Gastrocnemius medialis (tissue), 4 donors: ENCODE measurements around the gene PLB1. TPM values are rescaled to one million over a fixed set of nuclear protein-coding genes. Genes with fewer than 3 reads are reported as not detected.

Source experiments
- ATAC-seq, 2 donors: fragments of 150-250 bp; one replicate each; pipeline ENCODE4 v1.9.1; 2016
- DNase-seq, 2 donors: peaks; one replicate each; pipeline ENCODE4 v3.0.0-alpha.2; 2019
- H3K27ac ChIP-seq, 4 donors: fragments of 200-600 bp; sonication (generic); 1 replicate in 1 of 4; 2 replicates in 3 of 4; pipeline ENCODE4 v1.5.1; 2016 to 2018; ENCODE audit warnings: mild to moderate bottlenecking in 2 of 4, moderate library complexity in 1 of 4
- H3K27me3 ChIP-seq, 3 donors: fragments of 200-600 bp; sonication (generic) in 2 of 3; 1 replicate in 1 of 3; 2 replicates in 2 of 3; pipeline versions ENCODE4 v1.5.1 to v1.6.0; 2016 to 2019; ENCODE audit warnings: mild to moderate bottlenecking in 1 of 3, moderate library complexity in 1 of 3
- H3K36me3 ChIP-seq, 2 donors: fragments of 200-600 bp; sonication (generic) in 1 of 2; one replicate each; pipeline ENCODE4 v1.5.1; 2017 to 2018
- H3K4me1 ChIP-seq, 2 donors: fragments of 200-600 bp; sonication (generic) in 1 of 2; one replicate each; pipeline ENCODE4 v1.5.1; 2016 to 2017; ENCODE audit warnings: mild to moderate bottlenecking in 2 of 2
- H3K4me3 ChIP-seq, 4 donors: fragments of 200-600 bp; sonication (generic) in 3 of 4; 1 replicate in 1 of 4; 2 replicates in 3 of 4; pipeline ENCODE4 v1.5.1; 2016 to 2019; ENCODE audit warnings: mild to moderate bottlenecking in 2 of 4
- H3K9me3 ChIP-seq, 3 donors: fragments of 200-600 bp; sonication (generic) in 2 of 3; 1 replicate in 1 of 3; 2 replicates in 2 of 3; pipeline ENCODE4 v1.5.1; 2016 to 2019
- POLR2A ChIP-seq, 2 donors: fragments of 450-650 bp; IDR thresholded peaks; one replicate each; pipeline ENCODE4 v1.6.1; 2017; ENCODE audit warnings: antibody characterized with exemption in 2 of 2, mild to moderate bottlenecking in 2 of 2, moderate library complexity in 2 of 2
- in situ Hi-C, 4 donors: fragments of 200-750 bp; cut with MboI; loops; one replicate each; pipeline versions ENCODE4 v1.15.0 to v1.8.0; 2017; ENCODE audit warnings: low sequenced_read_pairs in 4 of 4
- intact Hi-C: fragments of 100-400 bp; cut with DNase I; formaldehyde crosslinking; loops from one replicate; pipeline ENCODE4 v1.15.1; 2023; ENCODE audit warnings: low total_unique reads
- total RNA-seq, 4 donors: library from RNA; depleted of rRNA; stranded (reverse); fragments of >200 nt; gene quantifications; one replicate each; pipeline versions ENCODE4 v1.1.0 to v1.2.3, GENCODE V29; 2016
- TF ChIP-seq, protein P1 (sequence below), 5 experiments: fragments of 450-650 bp in 3 of 5; fragments of 200-600 bp in 2 of 5; sonication (generic) in 2 of 5; IDR thresholded peaks in 4 of 5; conservative IDR thresholded peaks in 1 of 5; 1 replicate in 4 of 5; 2 replicates in 1 of 5; pipeline ENCODE4 v1.5.1; 2016 to 2019; ENCODE audit warnings: antibody characterized with exemption in 5 of 5, mild to moderate bottlenecking in 3 of 5, moderate library complexity in 3 of 5

The PLB1 gene
- total RNA-seq, 4 donors from 2014 or later: 1.2 to 4.3 (median 2.8) TPM

- intact Hi-C loops (no loop called here), in situ Hi-C loops (no loop called here)
- H3K27me3 ChIP-seq: no peaks in the 10 kb centered on the region
- H3K9me3 ChIP-seq: no peaks in the 10 kb centered on the region
- ATAC-seq (no peak), DNase-seq (no peak)
- no peaks in the 10 kb centered on the region for H3K36me3 ChIP-seq
- no peak for TF ChIP-seq POLR2A (IDR thresholded peaks at IDR 0.05)
- TF ChIP-seq, protein P1, sequence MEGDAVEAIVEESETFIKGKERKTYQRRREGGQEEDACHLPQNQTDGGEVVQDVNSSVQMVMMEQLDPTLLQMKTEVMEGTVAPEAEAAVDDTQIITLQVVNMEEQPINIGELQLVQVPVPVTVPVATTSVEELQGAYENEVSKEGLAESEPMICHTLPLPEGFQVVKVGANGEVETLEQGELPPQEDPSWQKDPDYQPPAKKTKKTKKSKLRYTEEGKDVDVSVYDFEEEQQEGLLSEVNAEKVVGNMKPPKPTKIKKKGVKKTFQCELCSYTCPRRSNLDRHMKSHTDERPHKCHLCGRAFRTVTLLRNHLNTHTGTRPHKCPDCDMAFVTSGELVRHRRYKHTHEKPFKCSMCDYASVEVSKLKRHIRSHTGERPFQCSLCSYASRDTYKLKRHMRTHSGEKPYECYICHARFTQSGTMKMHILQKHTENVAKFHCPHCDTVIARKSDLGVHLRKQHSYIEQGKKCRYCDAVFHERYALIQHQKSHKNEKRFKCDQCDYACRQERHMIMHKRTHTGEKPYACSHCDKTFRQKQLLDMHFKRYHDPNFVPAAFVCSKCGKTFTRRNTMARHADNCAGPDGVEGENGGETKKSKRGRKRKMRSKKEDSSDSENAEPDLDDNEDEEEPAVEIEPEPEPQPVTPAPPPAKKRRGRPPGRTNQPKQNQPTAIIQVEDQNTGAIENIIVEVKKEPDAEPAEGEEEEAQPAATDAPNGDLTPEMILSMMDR (IDR thresholded peaks at IDR 0.05 in 4 of 5, conservative IDR thresholded peaks at IDR 0.05 in 1 of 5): no peak
- no peak overlapping the region for H3K4me3 ChIP-seq
- no peak overlapping the region for H3K27ac ChIP-seq
- H3K4me1 ChIP-seq: peaks cover 26 to 34% of the 10 kb centered on the region in 2 donors
Measured at GRCh38 chr2:28602751-28603639, 107.1 kb downstream of the PLB1 start.

- intact Hi-C loops (no loop called here), in situ Hi-C loops (no loop called here)
- Histone ChIP-seq H3K27me3 (no peaks in the 10 kb centered on the region), H3K4me3 (no peak overlapping the region), H3K36me3 (no peaks in the 10 kb centered on the region), H3K4me1 (peaks cover 29 to 36% of the 10 kb centered on the region in 2 donors), H3K27ac (no peak overlapping the region), H3K9me3 (no peaks in the 10 kb centered on the region)
- TF ChIP-seq, protein P1 (IDR thresholded peaks at IDR 0.05 in 4 of 5, conservative IDR thresholded peaks at IDR 0.05 in 1 of 5): no peak
- no peak for TF ChIP-seq POLR2A (IDR thresholded peaks at IDR 0.05)
- no peak for ATAC-seq
- no peak for DNase-seq
Measured at GRCh38 chr2:28603821-28604220, 108.0 kb downstream of the PLB1 start.

DNA sequence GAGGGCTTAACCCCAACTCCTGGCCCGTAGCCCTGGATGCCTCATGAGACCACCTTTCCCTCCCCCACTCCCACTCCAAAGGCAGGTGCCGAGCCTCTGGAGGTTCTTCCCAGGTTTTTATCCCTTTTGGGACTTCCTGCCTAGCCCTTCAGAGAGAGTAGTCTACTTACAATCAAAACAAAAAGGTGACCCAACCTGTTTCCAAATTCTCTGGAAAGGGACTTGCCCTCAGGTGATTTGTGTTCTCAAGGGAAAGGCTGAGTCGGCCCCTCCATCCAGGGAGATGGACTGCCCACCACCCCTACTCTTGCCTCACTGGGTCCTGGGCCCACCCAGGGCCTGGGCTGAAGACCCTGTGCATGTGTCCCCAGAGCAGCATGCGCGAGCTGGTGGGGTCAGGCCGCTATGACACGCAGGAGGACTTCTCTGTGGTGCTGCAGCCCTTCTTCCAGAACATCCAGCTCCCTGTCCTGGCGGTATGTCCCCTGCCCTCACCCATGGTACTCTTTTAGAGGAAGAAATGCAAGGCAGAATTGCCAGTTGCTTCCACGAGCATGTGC lies 108.5 kb downstream of the PLB1 start:
- Histone ChIP-seq H3K9me3 (no peaks in the 10 kb centered on the region), H3K27ac (no peak overlapping the region), H3K36me3 (no peaks in the 10 kb centered on the region), H3K27me3 (no peaks in the 10 kb centered on the region), H3K4me3 (no peak overlapping the region), H3K4me1 (peaks cover 33 to 36% of the 10 kb centered on the region in 2 donors)
- TF ChIP-seq, protein P1 (IDR thresholded peaks at IDR 0.05 in 4 of 5, conservative IDR thresholded peaks at IDR 0.05 in 1 of 5): no peak
- no peak for TF ChIP-seq POLR2A (IDR thresholded peaks at IDR 0.05)
- intact Hi-C loops: no loop called here
- ATAC-seq (no peak), DNase-seq (no peak)
- in situ Hi-C loops: no loop called here

DNA sequence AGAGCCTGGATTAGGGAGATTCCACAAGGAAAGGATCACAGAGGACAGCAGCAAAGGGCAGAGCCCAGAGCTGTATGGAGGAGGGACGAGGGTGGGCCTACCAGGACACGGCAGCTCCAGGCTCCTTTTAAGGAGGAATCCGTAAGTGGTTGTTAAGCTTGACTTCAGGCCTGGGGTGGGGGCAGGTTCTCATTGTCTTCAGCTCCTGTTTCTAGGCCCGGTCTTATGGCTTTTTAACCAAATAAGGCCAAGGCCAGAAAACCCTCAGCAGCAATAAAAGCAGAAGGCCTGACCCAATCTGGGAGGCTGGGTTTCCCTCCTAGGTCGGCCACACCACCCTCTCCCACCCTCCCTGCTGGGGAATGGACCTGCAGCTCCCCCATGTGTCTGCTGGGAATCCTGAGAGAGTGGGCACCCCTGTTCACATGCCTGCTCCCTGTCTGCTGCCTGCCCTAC lies 111.2 kb downstream of the PLB1 start:
- ATAC-seq (peak in 1 of 2 donors; percentile 9), DNase-seq (no peak)
- Histone ChIP-seq H3K36me3 (no peaks in the 10 kb centered on the region), H3K4me1 (peaks cover 39 to 47% of the 10 kb centered on the region in 2 donors), H3K27ac (peak overlapping the region; percentile 83 to 93 (median 89)), H3K4me3 (no peak overlapping the region), H3K27me3 (no peaks in the 10 kb centered on the region), H3K9me3 (no peaks in the 10 kb centered on the region)
- intact Hi-C loops: loop anchor here (1.0 kb wide), 1 partner anchor 41 kb away; no protein-coding TSS in a partner anchor
- no peak for TF ChIP-seq POLR2A (IDR thresholded peaks at IDR 0.05)
- TF ChIP-seq, protein P1 (IDR thresholded peaks at IDR 0.05 in 4 of 5, conservative IDR thresholded peaks at IDR 0.05 in 1 of 5): peak in 4 of 5 experiments; percentile 20 to 56 (median 44)
- in situ Hi-C loops: no loop called here
